OCI-LY1 (cell line): ENCODE data around the gene GFRA3.

ENCODE experiments used
- H2AFZ ChIP-seq: fragments of 200-600 bp; sonication (generic), shearing (Covaris generic); 2 replicates; pipeline ENCODE4 v1.6.0; 2014; ENCODE audit warnings: antibody characterized with exemption, mild to moderate bottlenecking, low read length
- H3F3A ChIP-seq: fragments of 200-600 bp; sonication (generic), shearing (Covaris generic); 2 replicates; pipeline ENCODE4 v1.6.0; 2014; ENCODE audit warnings: mild to moderate bottlenecking, antibody characterized with exemption, low read length, moderate library complexity; ENCODE audit not compliant: insufficient read depth
- H3K27ac ChIP-seq: fragments of 200-600 bp; sonication (generic); 2 replicates; pipeline ENCODE4 v1.5.1; 2014; ENCODE audit warnings: low read length, mixed run types, mild to moderate bottlenecking, low read depth; ENCODE audit not compliant: poor library complexity, severe bottlenecking
- H3K27me3 ChIP-seq: fragments of 200-600 bp; sonication (generic); 2 replicates; pipeline ENCODE4 v1.6.0; 2014; ENCODE audit warnings: antibody characterized with exemption, mild to moderate bottlenecking, low read length, moderate library complexity; ENCODE audit not compliant: insufficient read depth
- H3K36me3 ChIP-seq: fragments of 200-600 bp; sonication (generic); 2 replicates; pipeline ENCODE4 v1.6.1; 2014; ENCODE audit warnings: mild to moderate bottlenecking, antibody characterized with exemption, low read length, moderate library complexity, mixed read lengths; ENCODE audit not compliant: insufficient read depth
- H3K4me1 ChIP-seq: fragments of 200-600 bp; sonication (generic); 2 replicates; pipeline ENCODE4 v1.5.1; 2014; ENCODE audit warnings: mild to moderate bottlenecking, low read length, moderate library complexity; ENCODE audit not compliant: insufficient read depth, severe bottlenecking
- H3K4me2 ChIP-seq: fragments of 200-600 bp; sonication (generic), shearing (Covaris generic); 2 replicates; pipeline ENCODE4 v1.6.1; 2014; ENCODE audit warnings: low read length
- H3K4me3 ChIP-seq: fragments of 200-600 bp; sonication (generic); 2 replicates; pipeline ENCODE4 v1.5.1; 2014; ENCODE audit warnings: low read length, low read depth, mild to moderate bottlenecking, mixed read lengths; ENCODE audit not compliant: poor library complexity, severe bottlenecking
- H3K79me2 ChIP-seq: fragments of 200-600 bp; shearing (Covaris generic); 2 replicates; pipeline ENCODE4 v1.6.1; 2016; ENCODE audit warnings: mixed run types, low read length, mixed read lengths; ENCODE audit not compliant: insufficient read depth
- H3K9ac ChIP-seq: fragments of 200-600 bp; sonication (generic), shearing (Covaris generic); 2 replicates; pipeline ENCODE4 v1.6.1; 2014; ENCODE audit warnings: mild to moderate bottlenecking, low read length, mixed read lengths
- H3K9me2 ChIP-seq: fragments of 200-600 bp; sonication (generic), shearing (Covaris generic); 2 replicates; pipeline ENCODE4 v1.6.1; 2014; ENCODE audit warnings: low read depth, mild to moderate bottlenecking, low read length, mixed read lengths
- H3K9me3 ChIP-seq: fragments of 200-600 bp; shearing (Covaris generic); 2 replicates; pipeline ENCODE4 v1.6.1; 2014; ENCODE audit warnings: low read length, mixed read lengths
- H4K20me1 ChIP-seq: fragments of 200-600 bp; sonication (generic), shearing (Covaris generic); 2 replicates; pipeline ENCODE4 v1.6.0; 2016; ENCODE audit warnings: mild to moderate bottlenecking, low read length; ENCODE audit not compliant: insufficient read depth
- CTCF ChIP-seq: fragments of 200-600 bp; sonication (generic), shearing (Covaris generic); IDR thresholded peaks from 2 replicates; pipeline ENCODE4 v1.5.1; 2017; ENCODE audit warnings: mild to moderate bottlenecking, antibody characterized with exemption, low read length, moderate library complexity, mixed read lengths
- EZH2 ChIP-seq: fragments of 200-600 bp; sonication (generic), shearing (Covaris generic); IDR thresholded peaks from 2 replicates; pipeline ENCODE4 v1.8.0; 2017; ENCODE audit warnings: borderline replicate concordance, mixed run types, mild to moderate bottlenecking, antibody characterized with exemption, low read length, moderate library complexity, mixed read lengths

The GFRA3 gene

DNA sequence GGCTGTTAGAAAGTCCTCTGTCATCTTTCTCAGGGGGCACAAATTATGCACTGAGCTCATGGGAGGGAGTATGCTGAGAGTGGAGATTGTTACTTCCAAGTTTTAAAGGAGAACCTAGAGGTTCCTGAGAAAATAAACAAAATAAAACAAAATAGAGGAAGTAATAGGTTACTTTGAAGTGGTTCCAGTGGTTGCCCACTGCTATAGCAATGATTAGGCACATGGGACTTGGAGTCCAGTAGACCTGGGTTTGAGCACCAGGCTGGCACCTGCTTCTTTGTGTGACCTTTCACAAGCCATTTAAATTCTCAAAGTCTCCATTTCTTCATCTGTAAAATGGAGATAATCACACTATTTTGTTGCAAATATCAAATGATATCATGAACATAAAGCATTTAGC lies 47.5 kb downstream of the GFRA3 start:
- Histone ChIP-seq H3K9ac (no peak overlapping the region), H3K36me3 (no peaks in the 10 kb centered on the region; the same call in 1 of the 2 replicates), H3K9me2 (no peaks in the 10 kb centered on the region), H3K27ac (no peak overlapping the region), H3K4me2 (no peak overlapping the region), H4K20me1 (no peaks in the 10 kb centered on the region), H3K9me3 (peaks cover 12% of the 10 kb centered on the region), H3K4me3 (no peak overlapping the region), H3F3A (no peaks in the 10 kb centered on the region), H3K79me2 (no peaks in the 10 kb centered on the region), H2AFZ (no peak overlapping the region), H3K27me3 (no peaks in the 10 kb centered on the region; the same call in 1 of the 2 replicates), H3K4me1 (no peaks in the 10 kb centered on the region)
- TF ChIP-seq EZH2 = no peak

DNA sequence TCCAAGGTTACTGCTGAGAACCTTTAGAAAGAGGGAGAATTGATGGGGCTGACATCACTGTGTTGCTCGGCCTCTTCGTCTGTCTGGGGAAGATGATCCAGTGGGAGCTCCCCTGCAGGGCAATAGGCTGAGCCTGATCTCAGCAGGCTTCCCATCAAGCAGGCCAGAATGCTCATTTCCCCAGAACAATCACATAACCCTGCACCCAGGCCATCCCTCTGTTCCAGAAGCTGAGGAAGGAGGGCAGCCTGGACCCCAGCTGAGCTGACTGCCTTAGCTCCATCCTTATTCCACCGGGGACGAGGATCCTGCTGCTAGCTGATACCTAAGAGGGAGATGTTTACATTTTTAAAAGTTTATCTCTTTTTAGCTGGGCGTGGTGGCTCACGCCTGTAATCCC lies 49.7 kb downstream of the GFRA3 start:
- Histone ChIP-seq H4K20me1 (no peaks in the 10 kb centered on the region), H3F3A (no peaks in the 10 kb centered on the region), H3K9ac (no peak overlapping the region), H2AFZ (no peak overlapping the region), H3K36me3 (no peaks in the 10 kb centered on the region; the same call in 1 of the 2 replicates), H3K4me1 (no peaks in the 10 kb centered on the region), H3K9me3 (peaks cover 12% of the 10 kb centered on the region), H3K4me2 (no peak overlapping the region), H3K79me2 (no peaks in the 10 kb centered on the region), H3K27ac (no peak overlapping the region), H3K27me3 (no peaks in the 10 kb centered on the region; the same call in 1 of the 2 replicates), H3K4me3 (no peak overlapping the region), H3K9me2 (no peaks in the 10 kb centered on the region)
- TF ChIP-seq CTCF (no peak), EZH2 (no peak)

DNA sequence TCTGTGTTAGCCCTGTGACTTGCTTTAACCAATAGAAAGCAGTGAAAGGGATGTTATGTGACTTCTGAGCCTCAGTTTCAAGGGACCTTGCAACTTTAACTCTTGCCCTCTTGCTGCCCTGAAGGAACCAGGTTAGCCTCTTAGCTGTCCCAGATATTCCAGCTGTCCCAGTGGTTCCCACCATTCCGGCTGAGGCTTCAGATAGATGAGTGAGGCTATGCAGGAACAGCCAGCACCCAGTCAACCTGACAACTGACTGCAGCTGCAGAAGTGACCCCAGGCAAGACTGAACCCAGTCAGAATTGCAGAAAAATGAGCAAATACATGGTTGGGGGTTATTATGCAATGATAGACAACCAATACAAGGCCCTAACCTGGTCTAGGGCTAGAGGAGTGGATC lies 50.9 kb downstream of the GFRA3 start:
- no peaks in the 10 kb centered on the region for H3K4me1 ChIP-seq
- no peak overlapping the region for H3K4me2 ChIP-seq
- no peak overlapping the region for H2AFZ ChIP-seq
- no peaks in the 10 kb centered on the region; the same call in 1 of the 2 replicates for H3K36me3 ChIP-seq
- no peaks in the 10 kb centered on the region for H4K20me1 ChIP-seq
- H3K9me3 ChIP-seq = peaks cover 12% of the 10 kb centered on the region
- no peaks in the 10 kb centered on the region for H3F3A ChIP-seq
- no peaks in the 10 kb centered on the region for H3K9me2 ChIP-seq
- no peak for TF ChIP-seq EZH2
- no peaks in the 10 kb centered on the region for H3K79me2 ChIP-seq
- no peak overlapping the region for H3K27ac ChIP-seq
- H3K27me3 ChIP-seq = no peaks in the 10 kb centered on the region; the same call in 1 of the 2 replicates
- H3K9ac ChIP-seq = no peak overlapping the region
- H3K4me3 ChIP-seq = no peak overlapping the region

- H3K4me1 ChIP-seq = peaks cover 12% of the 10 kb centered on the region
- no peak overlapping the region for H3K27ac ChIP-seq
- no peak overlapping the region for H3K4me2 ChIP-seq
- no peak overlapping the region for H2AFZ ChIP-seq
- H3K9me3 ChIP-seq = no peaks in the 10 kb centered on the region
- no peaks in the 10 kb centered on the region for H4K20me1 ChIP-seq
- no peak overlapping the region for H3K4me3 ChIP-seq
- H3K9me2 ChIP-seq = no peaks in the 10 kb centered on the region
- no peaks in the 10 kb centered on the region for H3F3A ChIP-seq
- no peaks in the 10 kb centered on the region for H3K27me3 ChIP-seq
- no peak overlapping the region for H3K9ac ChIP-seq
- H3K36me3 ChIP-seq = 0 out of 2 replicates have a peak, but pooled peaks cover under 1% of the 10 kb centered on the region
- TF ChIP-seq CTCF = no peak
- TF ChIP-seq EZH2 = no peak
- H3K79me2 ChIP-seq = peaks cover 12% of the 10 kb centered on the region
These were observed 57.6 kb downstream of the GFRA3 start for GRCh38 chr5:138216799-138217198.
